Neural crest cell (in vitro differentiated cells): ENCODE measurements around the gene MAGOH. TPM values are rescaled to one million over a fixed set of nuclear protein-coding genes. Genes with fewer than 3 reads are reported as not detected.
"Not testable (repeated sequence)": the region's sequence is repeated elsewhere in the genome, so short reads cannot be mapped to it uniquely, and the experiment has no call there.

Experiments
- DNase-seq: peaks from one replicate; pipeline ENCODE4 v3.0.0; 2021; ENCODE audit warnings: low read depth, mixed read lengths, low spot score
- H3K27ac Mint-ChIP-seq: one replicate; pipeline ENCODE4 v1.8.0; 2021; ENCODE audit warnings: mild to moderate bottlenecking, mixed read lengths; ENCODE audit not compliant: unreplicated experiment
- H3K27me3 Mint-ChIP-seq: 2 replicates; pipeline ENCODE4 v1.8.0; 2021; ENCODE audit warnings: low read depth, mild to moderate bottlenecking, mixed read lengths
- H3K36me3 Mint-ChIP-seq: 2 replicates; pipeline ENCODE4 v1.8.0; 2021; ENCODE audit warnings: low read depth, mild to moderate bottlenecking, mixed read lengths
- H3K4me1 Mint-ChIP-seq: 2 replicates; pipeline ENCODE4 v1.8.0; 2021; ENCODE audit warnings: mixed read lengths
- H3K4me3 Mint-ChIP-seq: one replicate; pipeline ENCODE4 v1.8.0; 2021; ENCODE audit warnings: mild to moderate bottlenecking, mixed read lengths
- H3K9me3 Mint-ChIP-seq: 2 replicates; pipeline ENCODE4 v1.8.0; 2021; ENCODE audit warnings: mixed read lengths
- CTCF ChIP-seq: fragments of 200-600 bp; sonication (generic); conservative IDR thresholded peaks from 2 replicates; pipeline ENCODE4 v1.5.0; 2021; ENCODE audit warnings: antibody characterized with exemption, mild to moderate bottlenecking
- total RNA-seq: library from RNA; stranded (reverse); gene quantifications from 2 replicates; pipeline ENCODE4 v1.2.1, GENCODE V29; 2021

MAGOH gene
- total RNA-seq, 1 donor from 2014 or later, result 76.6 TPM

GRCh38 chr1:53210352-53210751 lies 28.0 kb downstream of the MAGOH start:
- Mint-ChIP-seq H3K4me1 (peaks cover 16% of the 10 kb centered on the region), H3K36me3 (peaks cover 50% of the 10 kb centered on the region), H3K9me3 (peaks cover 10% of the 10 kb centered on the region), H3K27me3 (no peaks in the 10 kb centered on the region), H3K27ac (no peak overlapping the region), H3K4me3 (no peak overlapping the region)
- no peak for DNase-seq
- TF ChIP-seq CTCF, result no peak

GRCh38 chr1:53207726-53208125 lies 30.6 kb downstream of the MAGOH start:
- no peaks in the 10 kb centered on the region for H3K27me3 Mint-ChIP-seq
- H3K27ac Mint-ChIP-seq, result no peak overlapping the region
- H3K36me3 Mint-ChIP-seq, result peaks cover 65% of the 10 kb centered on the region
- H3K4me3 Mint-ChIP-seq, result no peak overlapping the region
- no peaks in the 10 kb centered on the region for H3K4me1 Mint-ChIP-seq
- H3K9me3 Mint-ChIP-seq, result peaks cover 18% of the 10 kb centered on the region
- DNase-seq, result no peak
- TF ChIP-seq CTCF, result no peak

- Mint-ChIP-seq H3K36me3 (peaks cover 64% of the 10 kb centered on the region), H3K9me3 (peaks cover 18% of the 10 kb centered on the region), H3K4me1 (no peaks in the 10 kb centered on the region), H3K4me3 (no peak overlapping the region), H3K27me3 (no peaks in the 10 kb centered on the region), H3K27ac (no peak overlapping the region)
- DNase-seq, result no peak
- no peak for TF ChIP-seq CTCF
These were observed 31.5 kb downstream of the MAGOH start for GRCh38 chr1:53206735-53207379.

GRCh38 chr1:53206083-53206685 lies 32.1 kb downstream of the MAGOH start:
- Mint-ChIP-seq H3K36me3 (peaks cover 65% of the 10 kb centered on the region), H3K9me3 (peaks cover 18% of the 10 kb centered on the region)
- DNase-seq, H3K27me3 Mint-ChIP-seq, H3K27ac Mint-ChIP-seq, H3K4me1 Mint-ChIP-seq, H3K4me3 Mint-ChIP-seq: not testable (repeated sequence)

- not testable (repeated sequence) for H3K27ac Mint-ChIP-seq, H3K27me3 Mint-ChIP-seq, H3K4me3 Mint-ChIP-seq, H3K4me1 Mint-ChIP-seq, DNase-seq
- peaks cover 71% of the 10 kb centered on the region for H3K36me3 Mint-ChIP-seq
- H3K9me3 Mint-ChIP-seq, result peaks cover 18% of the 10 kb centered on the region
These were observed 32.8 kb downstream of the MAGOH start for GRCh38 chr1:53205496-53205895.

- Mint-ChIP-seq H3K27me3 (no peaks in the 10 kb centered on the region), H3K36me3 (peaks cover 58% of the 10 kb centered on the region), H3K9me3 (peaks cover 18% of the 10 kb centered on the region), H3K4me3 (no peak overlapping the region), H3K27ac (no peak overlapping the region), H3K4me1 (no peaks in the 10 kb centered on the region)
- no peak for TF ChIP-seq CTCF
- no peak for DNase-seq
These were observed 34.9 kb downstream of the MAGOH start for GRCh38 chr1:53203466-53203865.
